HG03039 (cell line): Measurements from ENCODE around the gene ARMC10.
A peak's percentile ranks its signal among the peaks of the same experiment; 100 is the strongest.
"Not testable (repeated sequence)": the region's sequence is repeated elsewhere in the genome, so short reads cannot be mapped to it uniquely, and the experiment has no call there.

ENCODE experiments used
- ATAC-seq: cut with Tn5 transposase; IDR thresholded peaks from one replicate; pipeline ENCODE4 v1.9.1; 2021; ENCODE audit warnings: mild to moderate bottlenecking, moderate library complexity; ENCODE audit not compliant: unreplicated experiment

Gene ARMC10

DNA sequence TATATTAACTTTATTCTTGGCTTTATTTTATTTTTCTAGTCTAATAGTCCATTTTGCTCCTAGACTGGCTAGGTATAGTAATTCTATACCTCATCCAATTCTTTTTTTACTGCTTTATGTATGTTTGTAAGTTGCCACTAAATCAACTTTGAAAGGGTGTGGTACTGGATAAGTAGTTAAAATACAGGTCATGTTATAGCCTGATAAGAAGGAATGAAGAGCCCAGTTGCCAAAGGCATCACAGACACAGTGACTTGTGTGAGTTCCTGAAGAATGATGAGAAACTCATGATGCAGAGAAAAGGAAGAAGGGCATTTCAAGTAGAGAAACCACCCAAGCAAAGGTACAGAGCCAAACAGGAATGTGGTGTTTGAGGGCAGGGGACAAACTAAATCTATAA, 46.7 kb downstream of the ARMC10 start:
- ATAC-seq: no peak

DNA sequence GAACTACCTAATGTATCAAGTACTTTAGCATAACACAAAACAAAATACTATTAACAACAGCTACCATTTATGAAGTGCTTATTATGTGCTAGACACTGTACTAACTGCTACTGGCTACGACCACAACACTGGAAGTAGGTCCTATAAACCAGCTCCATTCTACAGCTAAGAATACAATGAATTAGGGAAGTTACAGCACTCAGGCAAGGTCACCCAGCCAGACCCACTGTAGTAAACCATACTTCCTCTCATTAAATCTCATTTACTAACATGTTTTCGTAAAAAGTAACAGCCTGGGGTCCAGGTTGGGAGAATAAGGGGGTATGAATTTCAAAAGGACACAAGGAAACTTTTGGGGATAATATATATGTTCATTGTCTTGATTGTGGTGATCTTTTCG, 48.6 kb downstream of the ARMC10 start:
- ATAC-seq: no peak

DNA sequence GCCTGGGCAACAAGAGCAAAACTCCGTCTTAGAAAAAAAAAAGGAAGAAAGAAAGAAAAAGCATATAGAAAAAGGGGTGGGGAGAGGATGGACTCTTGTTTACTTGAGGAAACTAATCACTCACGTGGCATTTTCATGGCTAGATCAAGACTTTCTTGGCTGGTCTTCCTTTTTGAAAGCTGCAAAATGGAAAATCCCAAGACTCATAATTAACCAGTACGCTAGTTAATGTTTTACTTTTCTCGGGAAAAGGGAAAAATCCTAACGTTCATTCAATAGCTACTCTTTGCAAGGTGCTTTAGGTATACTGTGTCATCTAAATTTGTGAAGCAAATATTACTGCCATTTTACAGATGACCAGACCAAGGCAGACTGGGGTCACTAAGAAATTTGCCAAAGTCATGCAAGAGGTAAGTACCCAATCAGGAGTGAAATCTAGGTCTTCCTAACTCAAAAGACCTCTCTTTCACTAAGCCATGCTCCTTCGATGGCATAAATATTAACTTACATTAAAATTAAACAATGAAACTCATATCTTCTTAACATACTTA, 49.6 kb downstream of the ARMC10 start:
- ATAC-seq: no peak

DNA sequence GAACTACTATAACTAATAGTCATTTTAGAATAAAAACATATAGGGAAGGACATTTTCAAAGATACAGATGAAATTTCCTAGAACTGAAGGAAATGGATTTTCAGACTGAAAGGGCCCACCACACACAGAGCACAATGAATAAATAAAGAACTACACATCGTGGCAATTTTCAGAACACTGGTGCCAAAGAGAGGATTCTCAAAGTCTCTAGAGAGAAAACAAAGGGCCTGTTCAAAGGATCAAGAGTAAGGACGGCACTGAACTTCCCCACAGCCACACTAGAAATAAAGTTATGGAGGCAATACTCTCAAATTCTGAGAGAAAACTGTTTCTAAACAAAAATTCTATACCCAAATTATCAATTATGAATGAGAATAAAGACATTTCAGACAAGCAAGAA, 52.1 kb downstream of the ARMC10 start:
- ATAC-seq: no peak

DNA sequence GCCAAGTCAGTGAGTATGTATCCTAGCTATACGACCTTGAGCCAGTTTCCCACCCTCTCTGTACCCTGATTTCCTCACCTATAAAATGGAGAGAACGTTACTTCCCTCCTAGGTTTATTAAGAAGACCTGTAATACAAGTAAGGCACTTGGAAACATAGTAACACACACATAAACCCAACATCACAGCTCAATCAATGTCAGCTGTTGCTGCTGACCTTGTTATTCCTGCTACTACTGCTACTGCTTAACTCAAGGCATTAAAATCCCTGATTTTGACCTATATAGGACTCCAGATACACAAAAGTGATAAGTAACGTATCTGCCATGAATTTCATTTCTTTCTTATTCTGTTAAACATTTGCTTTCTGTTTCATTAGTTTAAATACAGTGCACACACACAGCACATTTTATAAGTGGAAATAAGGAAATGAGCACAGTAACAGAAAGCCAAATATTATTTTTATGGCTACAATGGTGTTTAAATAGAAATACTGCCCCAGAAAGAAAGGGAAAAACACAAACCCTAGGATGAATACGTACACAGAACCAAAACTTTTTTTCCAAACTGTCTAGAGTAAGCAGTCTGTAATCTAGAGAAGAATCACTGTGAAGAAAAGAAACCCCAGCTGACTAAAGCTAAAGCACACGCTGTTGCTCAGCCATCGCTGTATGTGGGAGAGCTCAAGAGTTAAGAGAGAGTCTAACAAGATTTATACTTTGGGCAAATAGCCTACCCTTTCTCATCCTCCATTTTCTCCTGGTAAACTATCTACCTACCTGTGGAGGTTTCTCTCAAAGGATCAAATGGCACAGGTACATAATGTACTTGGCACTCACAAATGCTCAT, 55.0 kb downstream of the ARMC10 start:
- ATAC-seq: no peak

DNA sequence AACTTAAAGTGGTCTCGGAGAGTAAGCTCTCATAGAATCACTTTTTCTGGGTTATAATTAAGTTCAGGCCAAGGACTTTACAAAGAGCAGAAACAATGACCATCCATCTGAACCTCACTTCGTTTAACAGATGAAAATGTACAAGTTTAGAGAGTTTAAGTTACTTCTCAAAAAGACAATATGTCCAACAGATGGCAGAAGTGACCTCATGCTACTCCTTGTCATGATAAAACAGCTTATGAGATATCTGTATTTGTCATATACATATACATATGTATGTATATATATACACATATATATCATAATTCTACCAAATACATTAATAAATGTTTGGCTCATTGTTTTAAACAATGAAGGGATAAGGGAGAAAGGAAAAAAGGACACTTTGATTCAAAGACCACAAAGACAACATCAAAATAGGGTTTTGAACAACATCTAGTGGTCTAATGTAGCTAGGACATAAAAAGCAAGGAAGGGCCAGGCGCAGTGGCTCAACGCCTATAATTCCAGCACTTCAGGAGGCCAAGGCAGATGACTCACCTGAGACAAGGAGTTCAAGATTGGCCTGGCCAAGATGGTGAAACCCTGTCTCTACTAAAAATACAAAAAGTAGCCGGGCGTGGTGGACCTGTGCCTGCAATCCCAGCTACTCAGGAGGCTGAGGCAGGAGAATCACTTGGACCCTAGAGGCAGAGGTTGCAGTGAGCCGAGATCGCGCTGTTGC, 56.1 kb downstream of the ARMC10 start:
- ATAC-seq: no peak

DNA sequence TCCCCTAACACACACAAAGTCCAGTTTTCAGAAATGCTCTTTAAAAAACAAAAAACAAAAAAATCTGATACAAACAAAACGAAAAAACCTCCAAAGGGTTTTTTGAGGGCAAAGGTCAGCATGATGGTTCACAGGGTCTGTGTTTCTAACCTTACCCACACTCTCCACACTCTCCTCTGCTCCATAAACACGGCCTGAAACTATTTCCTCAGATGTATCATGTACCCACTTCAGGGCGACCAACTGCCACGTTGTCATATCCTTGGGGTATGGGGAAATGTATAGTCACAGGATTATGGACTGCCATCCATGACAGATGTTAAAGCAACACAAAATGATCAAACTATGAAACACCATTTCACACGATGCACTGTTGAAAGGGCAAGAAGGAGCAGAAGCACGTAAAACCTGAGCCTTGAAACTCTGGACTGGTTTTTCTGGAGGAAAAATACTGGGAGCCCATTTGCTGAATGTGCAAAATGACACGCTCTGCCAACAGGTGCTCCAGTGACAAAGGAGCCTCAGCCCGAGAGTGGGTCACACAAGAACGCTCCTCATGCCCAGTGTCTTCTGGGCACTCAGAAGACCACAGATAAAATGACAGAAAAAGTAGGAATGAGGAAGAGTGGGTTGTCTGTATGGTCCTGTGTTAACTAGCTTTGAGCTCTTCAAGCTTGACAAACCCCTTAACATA, 58.2 kb downstream of the ARMC10 start:
- no peak for ATAC-seq

DNA sequence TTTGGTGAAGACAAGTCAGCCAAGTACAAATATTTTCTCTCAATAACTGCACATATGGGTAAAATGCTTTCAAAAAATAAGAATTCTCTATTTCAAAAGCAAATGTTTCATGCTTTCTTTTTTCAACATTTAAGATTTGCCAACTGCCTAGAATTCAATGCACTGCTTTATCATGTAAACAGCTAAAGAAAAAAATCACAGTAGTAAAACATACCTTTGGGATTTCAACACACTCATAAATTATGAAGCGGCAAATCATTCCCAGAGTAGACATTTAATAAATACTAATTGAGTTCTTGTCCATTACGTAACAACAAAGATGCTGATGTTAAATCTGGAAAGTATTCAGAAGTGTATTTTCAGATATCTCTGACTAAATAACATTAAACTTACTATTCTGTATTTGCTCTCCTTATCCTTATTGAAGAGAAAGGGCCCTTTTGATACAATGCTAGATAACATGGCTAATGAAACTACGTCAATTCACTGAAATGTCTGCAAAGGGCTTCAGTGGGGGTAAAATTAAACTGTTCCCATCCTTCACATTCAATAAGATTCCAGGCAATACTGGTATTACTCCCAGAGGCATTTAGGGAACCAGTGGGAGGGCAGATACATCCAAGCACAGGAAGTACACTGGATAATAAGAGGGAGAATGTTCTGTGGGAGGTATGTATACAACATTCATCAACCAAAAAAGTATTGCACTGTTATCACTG, 60.1 kb downstream of the ARMC10 start:
- ATAC-seq: no peak

DNA sequence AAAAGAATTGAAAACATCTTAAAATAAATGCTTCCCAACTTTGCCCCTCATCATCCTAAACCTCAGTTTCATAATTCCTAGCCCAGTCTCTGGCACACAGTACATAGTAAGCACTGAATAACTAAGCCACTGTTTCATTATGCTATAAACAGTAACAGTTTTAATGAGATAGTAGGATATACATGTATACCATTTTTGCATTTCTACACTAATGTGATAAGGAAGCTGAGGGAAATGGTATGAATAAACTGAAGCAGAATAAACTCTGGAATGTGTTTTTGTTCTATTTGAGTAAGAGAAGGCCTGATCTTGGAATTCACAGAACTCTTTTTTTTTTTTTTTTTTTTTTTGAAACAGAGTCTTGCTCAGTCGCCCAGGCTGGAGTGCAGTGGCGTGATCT, 65.1 kb downstream of the ARMC10 start:
- ATAC-seq: no peak

DNA sequence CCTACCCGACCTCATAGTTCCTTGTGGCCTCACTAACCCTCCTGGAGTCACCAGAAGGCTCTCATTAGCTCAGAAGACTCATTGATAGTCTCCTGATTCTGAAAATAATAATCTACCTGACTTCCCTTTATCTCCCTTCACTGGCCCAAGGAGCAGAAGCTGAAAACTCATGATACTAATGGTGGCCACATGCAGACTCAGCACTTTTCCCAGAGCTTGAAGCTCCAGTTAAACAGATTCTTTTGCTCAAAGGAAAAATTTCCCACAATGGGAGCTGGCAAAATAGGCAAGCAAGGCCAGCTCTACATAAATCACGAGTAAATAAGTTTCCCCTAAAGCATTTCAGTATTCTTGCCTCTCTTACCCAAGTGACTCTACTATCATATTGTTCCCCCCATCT, 65.7 kb downstream of the ARMC10 start:
- ATAC-seq: no peak

DNA sequence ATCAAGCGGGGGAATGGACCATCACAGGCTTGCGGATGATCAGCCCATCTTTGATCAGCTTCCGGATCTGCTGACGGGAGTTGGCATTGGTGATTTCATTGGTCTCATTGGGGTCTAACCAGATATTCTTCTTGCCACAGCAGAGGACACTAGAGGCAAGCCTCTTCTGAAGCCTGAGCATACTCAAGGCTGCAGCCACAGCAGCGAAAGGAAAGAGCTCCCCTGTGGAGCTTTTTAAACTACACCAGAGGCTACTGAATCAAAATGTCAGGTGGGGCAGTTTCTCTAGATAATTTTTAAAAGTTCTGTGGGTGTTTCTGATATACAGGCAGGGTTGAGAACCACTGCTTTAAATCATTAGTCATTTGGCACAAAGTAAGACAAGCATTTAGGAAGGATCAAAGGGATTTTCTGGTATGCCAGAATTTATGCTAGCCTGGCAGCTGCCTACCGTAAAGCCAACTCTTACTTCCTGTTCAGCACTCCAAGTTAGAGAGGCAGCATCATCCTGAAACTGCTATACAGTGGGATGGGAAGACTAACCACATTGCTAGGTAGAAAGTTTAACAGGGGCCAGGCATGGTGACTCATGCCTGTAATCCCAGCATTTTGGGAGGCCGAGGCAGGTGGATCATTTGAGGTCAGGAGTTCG, 66.9 kb downstream of the ARMC10 start:
- ATAC-seq: no peak

DNA sequence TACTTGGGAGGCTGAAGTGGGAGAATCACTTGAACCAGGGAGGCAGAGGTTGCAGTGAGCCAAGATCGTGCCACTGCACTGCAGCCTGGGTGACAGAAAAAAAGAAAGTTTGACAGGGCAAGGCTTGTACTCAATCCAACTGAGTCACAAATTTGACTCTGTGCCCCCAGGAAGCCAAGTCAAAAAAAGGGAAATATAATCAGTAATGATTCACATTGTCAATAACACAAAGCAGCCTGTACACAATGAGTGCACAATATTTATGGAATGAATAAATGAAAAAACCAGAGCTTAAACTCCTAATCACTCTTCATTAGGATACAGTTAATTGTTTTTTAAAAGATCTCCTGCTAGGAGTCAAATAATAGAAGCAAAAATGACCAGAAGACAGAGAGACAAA, 67.6 kb downstream of the ARMC10 start:
- no peak for ATAC-seq

DNA sequence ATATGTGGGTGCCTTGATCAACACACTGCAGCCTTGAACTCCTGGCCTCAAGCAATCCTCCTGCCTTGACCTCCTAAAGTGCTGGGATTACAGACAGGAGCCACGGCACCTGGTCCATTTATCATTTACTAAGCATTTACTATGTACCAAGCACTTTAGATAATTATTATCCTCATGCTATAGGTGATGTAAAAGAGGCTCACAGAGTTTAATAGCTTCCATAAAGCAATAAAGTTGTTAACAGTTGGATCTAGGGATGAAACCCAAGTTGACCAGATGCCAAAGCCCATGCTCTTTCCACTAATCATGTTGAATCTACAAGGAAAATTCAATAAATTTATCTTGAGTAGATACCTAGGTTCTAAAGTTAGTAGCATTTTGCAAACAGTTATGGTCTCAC, 68.9 kb downstream of the ARMC10 start:
- ATAC-seq: no peak

DNA sequence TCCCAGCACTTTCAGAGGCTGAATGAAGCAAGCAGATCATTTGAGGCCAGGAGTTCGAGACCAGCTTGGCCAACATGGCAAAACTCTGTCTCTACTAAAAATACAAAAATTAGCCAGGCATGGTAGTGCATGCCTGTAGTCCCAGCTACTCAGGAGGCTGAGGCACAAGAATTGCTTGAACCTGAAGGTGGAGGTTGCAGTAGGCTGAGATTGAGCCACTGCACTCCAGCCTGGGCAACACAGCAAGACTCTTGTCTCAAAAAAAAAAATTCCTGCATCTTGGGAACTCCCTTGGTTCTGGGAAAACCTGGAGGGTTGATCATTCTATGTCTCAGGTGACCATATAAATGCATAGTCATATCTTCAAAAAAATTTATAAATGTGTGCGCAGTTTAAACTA, 69.8 kb downstream of the ARMC10 start:
- not testable (repeated sequence) for ATAC-seq

DNA sequence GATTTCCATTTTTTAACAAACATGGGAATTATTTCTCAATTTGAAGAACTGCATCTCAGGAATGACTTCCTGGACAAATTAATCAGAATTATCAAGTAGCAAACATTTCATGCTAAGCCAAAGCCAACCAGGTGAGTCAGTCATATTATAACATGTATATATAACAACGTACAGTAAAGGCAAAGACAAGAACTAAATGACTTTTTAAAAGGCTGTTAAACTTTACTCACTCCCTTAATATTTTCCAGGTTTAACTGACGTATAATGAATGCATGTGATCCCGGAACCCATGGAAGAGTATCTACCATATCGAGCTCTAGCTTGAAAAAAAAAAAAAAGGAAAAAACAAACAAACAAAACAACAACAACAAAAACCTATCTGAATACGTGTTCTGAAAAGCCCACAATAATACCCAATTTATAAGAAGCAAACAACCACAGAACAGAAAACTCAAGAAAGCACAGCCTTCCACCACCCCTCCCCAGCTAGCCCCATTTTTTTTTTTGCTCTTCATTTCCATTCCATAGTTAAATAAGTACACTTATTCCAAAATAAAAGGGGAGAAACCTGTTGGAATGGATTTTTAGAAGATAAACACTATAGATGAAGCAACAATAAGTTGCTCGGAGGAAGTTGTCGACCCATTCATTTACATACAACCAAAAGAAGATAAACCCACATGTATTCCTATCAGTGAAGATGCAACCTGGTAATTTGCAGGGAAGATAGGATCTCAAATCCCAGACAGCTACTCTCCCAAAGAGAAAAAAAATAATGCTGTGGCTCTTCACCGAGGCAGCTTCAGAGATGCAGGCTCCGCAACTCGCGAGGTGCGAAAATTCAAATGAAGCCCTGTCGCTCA, 73.4 kb downstream of the ARMC10 start:
- peak; percentile 2 for ATAC-seq
